Left lung (tissue), 10 donors: ENCODE results near the gene DTD1. TPM values are rescaled to one million over a fixed set of nuclear protein-coding genes. Genes with fewer than 3 reads are reported as not detected.

Experiments used
- ATAC-seq: fragments of 200-7000 bp; cut with Tn5 transposase; one replicate; pipeline ENCODE4 v1.9.1; 2020; ENCODE audit warnings: moderate library complexity
- DNase-seq, 4 donors: peaks; one replicate each; pipeline ENCODE4 v3.0.0-alpha.2; 2013 to 2020
- H3K27ac ChIP-seq, 2 donors: fragments of 200-600 bp; sonication (generic) in 1 of 2; one replicate each; pipeline versions ENCODE4 v1.5.0 to v1.8.0; 2020 to 2021
- H3K27me3 ChIP-seq, 2 donors: fragments of 200-600 bp; sonication (generic) in 1 of 2; one replicate each; pipeline versions ENCODE4 v1.5.0 to v1.8.0; 2020 to 2021
- H3K36me3 ChIP-seq, 2 donors: fragments of 200-600 bp; sonication (generic) in 1 of 2; one replicate each; pipeline versions ENCODE4 v1.5.0 to v1.8.0; 2020 to 2021
- H3K4me1 ChIP-seq, 2 donors: fragments of 200-600 bp; one replicate each; pipeline ENCODE4 v1.8.0; 2021
- H3K4me3 ChIP-seq, 2 donors: fragments of 200-600 bp; sonication (generic) in 1 of 2; one replicate each; pipeline versions ENCODE4 v1.5.0 to v1.8.0; 2020 to 2021; ENCODE audit warnings: mild to moderate bottlenecking in 1 of 2
- H3K9me3 ChIP-seq, 2 donors: fragments of 200-600 bp; sonication (generic) in 1 of 2; one replicate each; pipeline versions ENCODE4 v1.5.0 to v1.8.0; 2020 to 2021
- CTCF ChIP-seq, 2 donors: fragments of 200-600 bp; sonication (generic) in 1 of 2; IDR thresholded peaks; one replicate each; pipeline versions ENCODE4 v1.5.0 to v1.8.0; 2021; ENCODE audit warnings: antibody characterized with exemption in 2 of 2
- intact Hi-C, 2 donors: fragments of 100-400 bp; cut with DNase I; formaldehyde crosslinking; loops; one replicate each; pipeline versions ENCODE4 v1.11.2 to v1.14.2; 2022
- polyA plus RNA-seq, 6 donors: library from polyadenylated mRNA; unstranded; fragments of 120-200 nt; gene quantifications; one replicate each; pipeline ENCODE4 v1.2.1, GENCODE V29; 2013; ENCODE audit not compliant: insufficient read length in 6 of 6
- total RNA-seq, 2 donors: library from RNA; stranded (reverse); fragmentation: NEBNext Ultra II Directional; extraction: Animal tissue kit (Norgen Biotek cat#: 25700); gene quantifications; one replicate each; pipeline ENCODE4 v1.2.1, GENCODE V29; 2021
- donor health status: DM: no; HTN: yes; CAD: no.
- donor health status: DM: no; HTN: no; CAD: no.

Gene DTD1
- total and polyA plus RNA-seq, 8 donors = 14.8 to 27.5 (median 25.6) TPM

GRCh38 chr20:18585134-18585533, 2.7 kb upstream of the DTD1 start:
- no peaks in the 10 kb centered on the region for H3K36me3 ChIP-seq
- intact Hi-C loops = no loop called here
- ATAC-seq (no peak), DNase-seq (no peak)
- peaks cover 0 to 10% of the 10 kb centered on the region in 2 donors for H3K4me1 ChIP-seq
- no peaks in the 10 kb centered on the region for H3K27me3 ChIP-seq
- no peaks in the 10 kb centered on the region for H3K9me3 ChIP-seq
- no peak overlapping the region for H3K4me3 ChIP-seq
- H3K27ac ChIP-seq = no peak overlapping the region
- TF ChIP-seq CTCF (IDR thresholded peaks at IDR 0.05) = no peak

GRCh38 chr20:18588574-18588933, 700 bp downstream of the DTD1 start:
- H3K4me3 ChIP-seq = peak overlapping the region; percentile 78 to 82
- TF ChIP-seq CTCF (IDR thresholded peaks at IDR 0.05) = no peak
- no peaks in the 10 kb centered on the region for H3K9me3 ChIP-seq
- no peaks in the 10 kb centered on the region for H3K27me3 ChIP-seq
- H3K27ac ChIP-seq = peak overlapping the region in 1 of 2 donors; percentile 78
- intact Hi-C loops = no loop called here
- ATAC-seq (no peak), DNase-seq (peak in 2 of 4 donors; percentile 7 to 10)
- H3K4me1 ChIP-seq = peaks cover 0 to 10% of the 10 kb centered on the region in 2 donors
- no peaks in the 10 kb centered on the region for H3K36me3 ChIP-seq

GRCh38 chr20:18589941-18590674, 2.3 kb downstream of the DTD1 start:
- DNase-seq = no peak
- intact Hi-C loops = no loop called here

GRCh38 chr20:18596270-18596669, 8.4 kb downstream of the DTD1 start:
- H3K4me3 ChIP-seq = no peak overlapping the region
- DNase-seq = no peak
- H3K36me3 ChIP-seq = peaks cover 0 to 31% of the 10 kb centered on the region in 2 donors
- H3K27me3 ChIP-seq = no peaks in the 10 kb centered on the region
- H3K9me3 ChIP-seq = no peaks in the 10 kb centered on the region
- ATAC-seq = no peak
- H3K27ac ChIP-seq = no peak overlapping the region
- no peak for TF ChIP-seq CTCF (IDR thresholded peaks at IDR 0.05)
- intact Hi-C loops = no loop called here
- no peaks in the 10 kb centered on the region for H3K4me1 ChIP-seq

More at GRCh38 chr20:18589941-18590674, 2.3 kb downstream of the DTD1 start:
- no peak for ATAC-seq
- no peaks in the 10 kb centered on the region for H3K27me3 ChIP-seq
- H3K9me3 ChIP-seq = no peaks in the 10 kb centered on the region
- no peak overlapping the region for H3K27ac ChIP-seq
- peaks cover 0 to 3% of the 10 kb centered on the region in 2 donors for H3K36me3 ChIP-seq
- H3K4me1 ChIP-seq = peaks cover 0 to 10% of the 10 kb centered on the region in 2 donors
- no peak overlapping the region for H3K4me3 ChIP-seq
- TF ChIP-seq CTCF (IDR thresholded peaks at IDR 0.05) = no peak

GRCh38 chr20:18609741-18610140, 21.9 kb downstream of the DTD1 start:
- Histone ChIP-seq H3K9me3 (no peaks in the 10 kb centered on the region), H3K27ac (no peak overlapping the region), H3K27me3 (no peaks in the 10 kb centered on the region), H3K36me3 (no peaks in the 10 kb centered on the region), H3K4me1 (no peaks in the 10 kb centered on the region), H3K4me3 (no peak overlapping the region)
- DNase-seq (no peak), ATAC-seq (no peak)
- TF ChIP-seq CTCF (IDR thresholded peaks at IDR 0.05) = no peak
- intact Hi-C loops = no loop called here
